H1 (cell line): ENCODE measurements around the gene PAQR7. TPM values are rescaled to one million over a fixed set of nuclear protein-coding genes. Genes with fewer than 3 reads are reported as not detected.
A peak's percentile ranks its signal among the peaks of the same experiment; 100 is the strongest.

ENCODE experiments used
- CTCF ChIA-PET: fragments of 300-600 bp; sonication (Branson Sonifier 250); formaldehyde crosslinking; loops from one replicate; lab custom pipeline; 2021; ENCODE audit not compliant: partially characterized antibody; lab: Charles Lee
- POLR2A ChIA-PET: fragments of 300-600 bp; sonication (Branson Sonifier 250); formaldehyde crosslinking; loops from one replicate; lab custom pipeline; 2021; ENCODE audit warnings: inconsistent platforms; ENCODE audit not compliant: partially characterized antibody; lab: Charles Lee
- DNase-seq, 2 experiments: peaks; one replicate each; pipeline versions ENCODE4 v3.0.0 to v3.0.0-alpha.2; 2010 to 2022; ENCODE audit warnings: low spot score in 2 of 2, low read depth in 1 of 2, mixed read lengths in 1 of 2
- FAIRE-seq: peaks from 2 replicates; lab custom pipeline; 2011; peaks lifted over from hg19 to GRCh38; lab: Jason Lieb, UNC
- H2AFZ ChIP-seq: 2 replicates; pipeline ENCODE4 v1.8.1; 2012; ENCODE audit warnings: low read length, inconsistent platforms
- H2AK5ac ChIP-seq: 2 replicates; pipeline ENCODE4 v1.6.1; 2013; ENCODE audit warnings: low read depth, low read length
- H2BK120ac ChIP-seq: replicated peaks from 2 replicates; pipeline ENCODE3; 2013; ENCODE audit warnings: low read depth, low read length, inconsistent platforms
- H2BK12ac ChIP-seq: 2 replicates; pipeline ENCODE4 v1.6.1; 2013; ENCODE audit warnings: low read depth, low read length
- H2BK15ac ChIP-seq: 2 replicates; pipeline ENCODE4 v1.6.1; 2013; ENCODE audit warnings: low read length
- H2BK20ac ChIP-seq: 2 replicates; pipeline ENCODE4 v1.6.1; 2013; ENCODE audit warnings: low read length
- H2BK5ac ChIP-seq: 2 replicates; pipeline ENCODE4 v1.6.1; 2013; ENCODE audit warnings: low read depth, low read length
- H3K14ac ChIP-seq: 2 replicates; pipeline ENCODE4 v1.6.1; 2013; ENCODE audit warnings: inconsistent platforms; ENCODE audit not compliant: insufficient read length
- H3K18ac ChIP-seq: 2 replicates; pipeline ENCODE4 v1.6.1; 2013; ENCODE audit warnings: low read length; ENCODE audit errors: extremely low read depth
- H3K23ac ChIP-seq: 2 replicates; pipeline ENCODE4 v1.6.1; 2013; ENCODE audit warnings: inconsistent platforms; ENCODE audit not compliant: insufficient read length
- H3K23me2 ChIP-seq: 2 replicates; pipeline ENCODE4 v1.6.1; 2013; ENCODE audit warnings: low read depth, low read length
- H3K27ac ChIP-seq: 2 replicates; pipeline ENCODE4 v1.6.1; 2011; ENCODE audit warnings: low read depth, low read length, inconsistent platforms
- H3K27me3 ChIP-seq, 4 experiments: replicated peaks in 1 of 4; 1 replicate in 1 of 4; 2 replicates in 3 of 4; pipeline versions ENCODE4 v1.6.1 to v1.8.1; 2011 to 2013; ENCODE audit warnings: low read length in 3 of 4, mild to moderate bottlenecking in 3 of 4, inconsistent platforms in 2 of 4, mixed read lengths in 2 of 4, moderate library complexity in 1 of 4; ENCODE audit not compliant: control insufficient read depth in 3 of 4, insufficient read depth in 3 of 4; ENCODE audit errors: extremely low read depth in 1 of 4
- H3K36me3 ChIP-seq, 4 experiments: 2 replicates each; pipeline versions ENCODE4 v1.6.1 to v1.8.1; 2011 to 2013; ENCODE audit warnings: mild to moderate bottlenecking in 4 of 4, low read length in 3 of 4, moderate library complexity in 2 of 4, control low read depth in 1 of 4, inconsistent platforms in 1 of 4; ENCODE audit not compliant: insufficient read depth in 4 of 4, control insufficient read depth in 2 of 4
- H3K4ac ChIP-seq: replicated peaks from 2 replicates; pipeline ENCODE3; 2013; ENCODE audit warnings: low read length, low read depth, mixed read lengths, inconsistent platforms; ENCODE audit not compliant: insufficient read length
- H3K4me1 ChIP-seq, 4 experiments: replicated peaks in 1 of 4; 1 replicate in 1 of 4; 2 replicates in 3 of 4; pipeline versions ENCODE4 v1.6.1 to v1.8.1; 2011 to 2013; ENCODE audit warnings: low read length in 3 of 4, inconsistent platforms in 2 of 4, mixed read lengths in 1 of 4; ENCODE audit not compliant: insufficient read depth in 4 of 4, control insufficient read depth in 3 of 4
- H3K4me2 ChIP-seq, 2 experiments: 2 replicates each; pipeline versions ENCODE4 v1.6.1 to v1.8.1; 2011 to 2013; ENCODE audit warnings: low read depth in 2 of 2, low read length in 2 of 2, control low read depth in 1 of 2, inconsistent platforms in 1 of 2, mild to moderate bottlenecking in 1 of 2; ENCODE audit not compliant: insufficient read depth in 1 of 2
- H3K4me3 ChIP-seq, 4 experiments: fragments of 200-600, 300-600 bp in 1 of 4; sonication (generic), shearing (Covaris generic), sonication (Bioruptor Twin) in 1 of 4; 2 replicates each; pipeline versions ENCODE4 v1.5.1 to v1.8.1; 2011 to 2016; ENCODE audit warnings: low read length in 4 of 4, low read depth in 3 of 4, control low read depth in 2 of 4, inconsistent platforms in 2 of 4, mild to moderate bottlenecking in 2 of 4, mixed read lengths in 1 of 4, moderate library complexity in 1 of 4; ENCODE audit not compliant: insufficient read depth in 2 of 4; ENCODE audit errors: extremely low read depth in 1 of 4
- H3K56ac ChIP-seq: replicated peaks from 2 replicates; pipeline ENCODE3; 2013; ENCODE audit warnings: low read depth, mild to moderate bottlenecking, mixed read lengths, low read length, inconsistent platforms; ENCODE audit not compliant: insufficient read length
- H3K79me1 ChIP-seq: 2 replicates; pipeline ENCODE4 v1.6.1; 2013; ENCODE audit warnings: low read depth, low read length, control low read depth
- H3K79me2 ChIP-seq, 2 experiments: 2 replicates each; pipeline versions ENCODE4 v1.6.1 to v1.8.1; 2012 to 2013; ENCODE audit warnings: low read length in 2 of 2, mild to moderate bottlenecking in 2 of 2, inconsistent platforms in 1 of 2; ENCODE audit not compliant: insufficient read depth in 2 of 2, control insufficient read depth in 1 of 2
- H3K9ac ChIP-seq, 4 experiments: replicated peaks in 1 of 4; 1 replicate in 1 of 4; 2 replicates in 3 of 4; pipeline versions ENCODE4 v1.6.1 to v1.8.1; 2011 to 2013; ENCODE audit warnings: low read depth in 3 of 4, low read length in 3 of 4, control low read depth in 2 of 4, mild to moderate bottlenecking in 2 of 4, moderate library complexity in 2 of 4, inconsistent platforms in 1 of 4; ENCODE audit errors: extremely low read depth in 1 of 4
- H3K9me3 ChIP-seq, 2 experiments: 2 replicates each; pipeline versions ENCODE4 v1.6.1 to v1.8.1; 2012 to 2013; ENCODE audit warnings: mild to moderate bottlenecking in 2 of 2, moderate library complexity in 2 of 2, control low read depth in 1 of 2, inconsistent platforms in 1 of 2, low read depth in 1 of 2, low read length in 1 of 2, mixed read lengths in 1 of 2; ENCODE audit not compliant: insufficient read depth in 2 of 2
- H4K20me1 ChIP-seq, 2 experiments: replicated peaks in 1 of 2; 2 replicates each; pipeline versions ENCODE3 to v1.8.1; 2011 to 2013; ENCODE audit warnings: inconsistent platforms in 2 of 2, low read length in 2 of 2, mild to moderate bottlenecking in 1 of 2; ENCODE audit not compliant: insufficient read depth in 2 of 2, control insufficient read depth in 1 of 2
- H4K5ac ChIP-seq: 2 replicates; pipeline ENCODE4 v1.6.1; 2013; ENCODE audit warnings: low read length, low read depth, mixed read lengths, inconsistent platforms; ENCODE audit not compliant: insufficient read length
- H4K8ac ChIP-seq: 2 replicates; pipeline ENCODE4 v1.8.0; 2013; ENCODE audit warnings: mild to moderate bottlenecking, moderate library complexity, low read length, inconsistent platforms; ENCODE audit not compliant: insufficient read depth; ENCODE audit errors: extremely low read depth
- H4K91ac ChIP-seq: replicated peaks from 2 replicates; pipeline ENCODE3; 2013; ENCODE audit warnings: low read length, mixed read lengths, inconsistent platforms; ENCODE audit not compliant: insufficient read length
- ASH2L ChIP-seq: fragments of 200-600, 300-600 bp; sonication (generic); IDR thresholded peaks from one replicate; pipeline ENCODE4 v1.7.1; 2017; ENCODE audit warnings: low read length
- ATF3 ChIP-seq: IDR thresholded peaks from 2 replicates; pipeline ENCODE4 v1.6.1; 2011; ENCODE audit warnings: low read depth, mild to moderate bottlenecking, low read length; ENCODE audit not compliant: insufficient read depth
- CBX8 ChIP-seq: fragments of 300-800, 300-1000 bp; sonication (generic); IDR thresholded peaks from 2 replicates; pipeline ENCODE4 v1.7.1; 2016; ENCODE audit warnings: low read depth, low read length, borderline replicate concordance
- CHD1 ChIP-seq: IDR thresholded peaks from 2 replicates; pipeline ENCODE4 v1.6.1; 2012; ENCODE audit warnings: low read depth, low read length, improper control_type of control experiment
- EZH2 ChIP-seq: fragments of 200-600 bp; sonication (generic); IDR thresholded peaks from 2 replicates; pipeline ENCODE4 v1.7.1; 2012; ENCODE audit warnings: low read depth, mild to moderate bottlenecking, moderate library complexity, low read length, inconsistent platforms; ENCODE audit not compliant: severe bottlenecking
- HDAC6 ChIP-seq: IDR thresholded peaks from one replicate; pipeline ENCODE4 v1.7.1; 2012; ENCODE audit warnings: low read depth, mild to moderate bottlenecking, inconsistent platforms, low read length, moderate library complexity
- JUN ChIP-seq: IDR thresholded peaks from 2 replicates; pipeline ENCODE4 v1.6.1; 2011; ENCODE audit warnings: low read depth, mild to moderate bottlenecking, improper control_type of control experiment, low read length
- JUND ChIP-seq: IDR thresholded peaks from 2 replicates; pipeline ENCODE4 v1.6.1; 2011; ENCODE audit warnings: mild to moderate bottlenecking, improper control_type of control experiment, low read length
- POLR2A ChIP-seq, 2 experiments: IDR thresholded peaks; 1 replicate in 1 of 2; 2 replicates in 1 of 2; pipeline ENCODE4 v1.6.1; 2011; ENCODE audit warnings: low read depth in 2 of 2, low read length in 2 of 2, mild to moderate bottlenecking in 2 of 2; ENCODE audit errors: control extremely low read depth in 1 of 2
- POLR2AphosphoS5 ChIP-seq: IDR thresholded peaks from 2 replicates; pipeline ENCODE4 v1.6.1; 2011; ENCODE audit warnings: low read depth, low read length
- SIN3A ChIP-seq, 2 experiments: IDR thresholded peaks in 1 of 2; conservative IDR thresholded peaks in 1 of 2; 2 replicates each; pipeline ENCODE4 v1.6.1; 2011 to 2012; ENCODE audit warnings: low read length in 2 of 2, improper control_type of control experiment in 1 of 2, low read depth in 1 of 2, mild to moderate bottlenecking in 1 of 2
- SP4 ChIP-seq: IDR thresholded peaks from 2 replicates; pipeline ENCODE4 v1.6.1; 2012; ENCODE audit warnings: low read length, inconsistent platforms
- ZNF274 ChIP-seq: IDR thresholded peaks from 2 replicates; pipeline ENCODE4 v1.7.0; 2012; ENCODE audit warnings: low read length, borderline replicate concordance; ENCODE audit errors: extremely low read depth
- WGBS, 2 experiments: shearing (Covaris generic) in 1 of 2; methylation state at CpG; one replicate each; pipeline versions ENCODE4 v1.1.6 to v1.1.7; 2013 to 2015; ENCODE audit warnings: low lambda C conversion rate in 2 of 2, mixed read lengths in 2 of 2, inconsistent platforms in 1 of 2, low coverage in 1 of 2, missing lambda C conversion rate in 1 of 2; ENCODE audit not compliant: insufficient replicate concordance in 2 of 2, insufficient coverage in 1 of 2, insufficient read length in 1 of 2; ENCODE audit errors: extremely low coverage in 1 of 2, missing lambda C conversion rate in 1 of 2; 5-methylcytosine and 5-hydroxymethylcytosine counted together
- polyA plus RNA-seq, 7 experiments: library from polyadenylated mRNA; depleted of rRNA in 3 of 7; stranded (reverse) in 5 of 7; unstranded in 2 of 7; fragments of >200 nt in 5 of 7; fragments of 200-250 nt in 2 of 7; gene quantifications; 1 replicate in 5 of 7; 2 replicates in 1 of 7; 4 replicates in 1 of 7; pipeline versions ENCODE4 v1.2.1 to v1.2.3, GENCODE V29; 2011 to 2013; ENCODE audit warnings: missing spikeins in 2 of 7, mixed read lengths in 2 of 7
- total RNA-seq: library from RNA; stranded (reverse); fragmentation: NEBNext Ultra II Directional; extraction: Animal tissue kit (Norgen Biotek cat#: 25700); gene quantifications from 2 replicates; pipeline ENCODE4 v1.2.1, GENCODE V29; 2021

Gene PAQR7
- total and polyA plus RNA-seq, 2 of the 8 experiments (the other 6 are each of a cell fraction or from before 2014, with no cell fraction given), result 7.3 to 7.4 TPM

GRCh38 chr1:25821112-25821476, 54.4 kb downstream of the PAQR7 start:
- peaks cover 11 to 13% of the 10 kb centered on the region in 2 experiments for H4K20me1 ChIP-seq
- H2BK120ac ChIP-seq, result no peak overlapping the region
- H3K36me3 ChIP-seq, result no peaks in the 10 kb centered on the region
- CTCF ChIA-PET, result interaction anchor here (1.2 to 2.7 kb wide), 7 partner anchors 10 to 249 kb away, joined by 3 to 11 read pairs (median 4); partner anchors contain the start of gene PAFAH2
- no peak overlapping the region for H2BK15ac ChIP-seq
- H4K8ac ChIP-seq, result no peak overlapping the region
- peaks cover 0 to 6% (median 2%) of the 10 kb centered on the region in 4 experiments; a peak in 4 of 7 replicates for H3K27me3 ChIP-seq
- peaks cover 12 to 25% (median 15%) of the 10 kb centered on the region in 4 experiments for H3K4me1 ChIP-seq
- no peak overlapping the region for H2BK20ac ChIP-seq
- H2BK12ac ChIP-seq, result no peak overlapping the region
- no peak overlapping the region for H3K27ac ChIP-seq
- no peak overlapping the region for H3K14ac ChIP-seq
- H3K79me1 ChIP-seq, result peaks cover 8% of the 10 kb centered on the region; the same call in 1 of the 2 replicates
- H2AFZ ChIP-seq, result no peak overlapping the region
- no peaks in the 10 kb centered on the region for H3K9me3 ChIP-seq
- peaks cover 12% of the 10 kb centered on the region for H3K23me2 ChIP-seq
- H3K4ac ChIP-seq, result no peak overlapping the region
- H3K18ac ChIP-seq, result no peak overlapping the region
- no peak overlapping the region for H4K91ac ChIP-seq
- WGBS, 2 experiments, result 69% methylated on average over 10 of the region's 10 CpGs; no CpG with 5 or more reads in 1 of the 2 experiments
- H3K23ac ChIP-seq, result no peak overlapping the region
- peak overlapping the region; percentile 90 to 93 for H3K4me2 ChIP-seq
- H2BK5ac ChIP-seq, result no peak overlapping the region
- POLR2A ChIA-PET, result interaction anchor here (0.7 to 5.5 kb wide), 9 partner anchors 11 to 240 kb away, joined by 3 to 32 read pairs (median 3); partner anchors contain the start of gene PAQR7
- H3K4me3 ChIP-seq, result peak overlapping the region; percentile 75 to 85 (median 80); a peak in 7 of 8 replicates
- no peak overlapping the region for H2AK5ac ChIP-seq
- FAIRE-seq, result no peak
- no peak for DNase-seq
- peak overlapping the region in 3 of 4 experiments; percentile 7 to 52 (median 51); a peak in 4 of 7 replicates for H3K9ac ChIP-seq
- H3K79me2 ChIP-seq, result peaks cover 0 to 3% of the 10 kb centered on the region in 2 experiments; a peak in 1 of 4 replicates
- H3K56ac ChIP-seq, result no peak overlapping the region
- no peak overlapping the region for H4K5ac ChIP-seq
- TF ChIP-seq HDAC6, result no peak
- no peak for TF ChIP-seq POLR2AphosphoS5
- TF ChIP-seq EZH2, result no peak
- no peak for TF ChIP-seq ZNF274
- no peak for TF ChIP-seq ASH2L
- no peak for TF ChIP-seq CBX8
- TF ChIP-seq ATF3, result no peak
- no peak for TF ChIP-seq SP4
- no peak for TF ChIP-seq SIN3A (conservative IDR thresholded peaks at IDR 0.05 in 1 of 2, IDR thresholded peaks at IDR 0.05 in 1 of 2; ENCODE audit: low read depth in 1 of 2, low read length in 2 of 2)
- TF ChIP-seq CHD1, result no peak
- TF ChIP-seq POLR2A (IDR thresholded peaks at IDR 0.05; ENCODE audit: control extremely low read depth in 1 of 2, low read depth in 2 of 2, low read length in 2 of 2), result no peak; a peak in 1 of 3 replicates
- no peak for TF ChIP-seq JUND
- no peak for TF ChIP-seq JUN
